Measurements from ENCODE around the gene KLHDC8B. TPM values are rescaled to one million over a fixed set of nuclear protein-coding genes. Genes with fewer than 3 reads are reported as not detected.

KLHDC8B gene
- total RNA-seq, 1 experiment from 2014 or later = 6.8 TPM

GRCh38 chr3:49174397-49174985 is 3.1 kb downstream of the KLHDC8B start:
- intact Hi-C loops (cut with micrococcal nuclease; ENCODE audit: unreplicated experiment) = no loop called here
- H3K36me3 ChIP-seq (ENCODE audit: control insufficient read depth, insufficient read depth, low read length) = no peaks in the 10 kb centered on the region; the same call in 1 of the 2 replicates
- ATAC-seq (no peak), DNase-seq (ENCODE audit: low read depth, low spot score) (no peak)
- BruUV-seq (replicated peaks) = no TSS peak
- ChIA-PET CTCF (no interaction called here), POLR2A (no interaction called here)
- H3K9me3 ChIP-seq (ENCODE audit: control insufficient read depth, insufficient read depth, low read depth, low read length) = no peaks in the 10 kb centered on the region
- H3K4me1 ChIP-seq (ENCODE audit: control insufficient read depth, insufficient read depth, low read length) = peaks cover 6% of the 10 kb centered on the region
- in situ Hi-C loops (cut with HindIII; ENCODE audit: low pct_unique_long_range_greater_than_20kb, low sequenced_read_pairs) = no loop called here
- no peak overlapping the region for H3K4me3 ChIP-seq (ENCODE audit: low read depth in 2 of 2, low read length in 2 of 2)
- H3K27ac ChIP-seq (ENCODE audit: low read length) = no peak overlapping the region
- no peaks in the 10 kb centered on the region for H3K27me3 ChIP-seq (ENCODE audit: control insufficient read depth, insufficient read depth, low read length)
- TF ChIP-seq POLR2AphosphoS5 (IDR thresholded peaks at IDR 0.05; ENCODE audit: low read depth, low read length) (no peak), SIN3A (IDR thresholded peaks at IDR 0.05; ENCODE audit: borderline replicate concordance, insufficient read depth, low read depth, low read length) (no peak), CTCF (IDR thresholded peaks at IDR 0.05) (no peak), REST (IDR thresholded peaks at IDR 0.05; ENCODE audit: insufficient read depth in 1 of 2, low read depth in 2 of 2, low read length in 1 of 2) (no peak), TCF7L2 (IDR thresholded peaks at IDR 0.05; ENCODE audit: low read depth, low read length) (no peak)

- intact Hi-C loops (cut with micrococcal nuclease; ENCODE audit: unreplicated experiment) = no loop called here
- ChIA-PET CTCF (interaction anchor here (0.6 kb wide), 1 partner anchor 133 kb away, joined by 10 read pairs; no protein-coding TSS in a partner anchor), POLR2A (no interaction called here)
- DNase-seq (ENCODE audit: low read depth, low spot score) (no peak), ATAC-seq (no peak)
- Histone ChIP-seq H3K9me3 (ENCODE audit: control insufficient read depth, insufficient read depth, low read depth, low read length) (no peaks in the 10 kb centered on the region), H3K27me3 (ENCODE audit: control insufficient read depth, insufficient read depth, low read length) (no peaks in the 10 kb centered on the region), H3K4me3 (ENCODE audit: low read depth in 2 of 2, low read length in 2 of 2) (no peak overlapping the region), H3K36me3 (ENCODE audit: control insufficient read depth, insufficient read depth, low read length) (no peaks in the 10 kb centered on the region; the same call in 1 of the 2 replicates), H3K27ac (ENCODE audit: low read length) (no peak overlapping the region), H3K4me1 (ENCODE audit: control insufficient read depth, insufficient read depth, low read length) (peaks cover 6% of the 10 kb centered on the region)
- TF ChIP-seq SIN3A (IDR thresholded peaks at IDR 0.05; ENCODE audit: borderline replicate concordance, insufficient read depth, low read depth, low read length) (no peak), TCF7L2 (IDR thresholded peaks at IDR 0.05; ENCODE audit: low read depth, low read length) (no peak), POLR2AphosphoS5 (IDR thresholded peaks at IDR 0.05; ENCODE audit: low read depth, low read length) (no peak), CTCF (IDR thresholded peaks at IDR 0.05) (no peak), REST (IDR thresholded peaks at IDR 0.05; ENCODE audit: insufficient read depth in 1 of 2, low read depth in 2 of 2, low read length in 1 of 2) (no peak)
- no TSS peak for BruUV-seq (replicated peaks)
- in situ Hi-C loops (cut with HindIII; ENCODE audit: low pct_unique_long_range_greater_than_20kb, low sequenced_read_pairs) = no loop called here
These were observed 4.1 kb downstream of the KLHDC8B start for GRCh38 chr3:49175530-49175929.

Data from Panc1 (cell line).